ENCODE data around the gene GALNT3.

Gene GALNT3

GRCh38 chr2:165718610-165719210 lies 75.3 kb downstream of the GALNT3 start:
- H3K9ac ChIP-seq (ENCODE audit: low read length): no peak overlapping the region
- H3K9me3 ChIP-seq (ENCODE audit: insufficient read depth, low read length): no peaks in the 10 kb centered on the region
- no peak overlapping the region for H3K27ac ChIP-seq (ENCODE audit: low read depth, low read length)
- H2AFZ ChIP-seq (ENCODE audit: low read depth, low read length, severe bottlenecking): no peak overlapping the region
- H3K36me3 ChIP-seq (ENCODE audit: low read length): no peaks in the 10 kb centered on the region
- TF ChIP-seq EZH2phosphoT487 (conservative IDR thresholded peaks at IDR 0.05; ENCODE audit: low read length) (no peak), CTCF (IDR thresholded peaks at IDR 0.05; ENCODE audit: insufficient read depth, low read length, poor library complexity, severe bottlenecking) (no peak)
- no peak overlapping the region for H3K4me3 ChIP-seq (ENCODE audit: insufficient read depth, low read length, poor library complexity, severe bottlenecking)
- no peaks in the 10 kb centered on the region for H3K27me3 ChIP-seq (ENCODE audit: low read length)
- H3K9me2 ChIP-seq (replicated peaks; ENCODE audit: insufficient read depth, low read length): no peaks in the 10 kb centered on the region
- no peak overlapping the region for H3K4me2 ChIP-seq (ENCODE audit: low read depth, low read length, poor library complexity, severe bottlenecking)
- H4K20me1 ChIP-seq (ENCODE audit: low read depth, low read length): no peaks in the 10 kb centered on the region
- H3F3A ChIP-seq (ENCODE audit: insufficient read depth): no peaks in the 10 kb centered on the region
- H3K79me2 ChIP-seq (ENCODE audit: insufficient read depth, low read length): no peaks in the 10 kb centered on the region

GRCh38 chr2:165716091-165716490 lies 78.0 kb downstream of the GALNT3 start:
- no peak overlapping the region for H3K4me3 ChIP-seq (ENCODE audit: insufficient read depth, low read length, poor library complexity, severe bottlenecking)
- TF ChIP-seq CTCF (IDR thresholded peaks at IDR 0.05; ENCODE audit: insufficient read depth, low read length, poor library complexity, severe bottlenecking) (no peak), EZH2phosphoT487 (conservative IDR thresholded peaks at IDR 0.05; ENCODE audit: low read length) (no peak)
- no peaks in the 10 kb centered on the region for H3K79me2 ChIP-seq (ENCODE audit: insufficient read depth, low read length)
- H3K27me3 ChIP-seq (ENCODE audit: low read length): no peaks in the 10 kb centered on the region
- H3K9ac ChIP-seq (ENCODE audit: low read length): no peak overlapping the region
- H3K36me3 ChIP-seq (ENCODE audit: low read length): no peaks in the 10 kb centered on the region
- H2AFZ ChIP-seq (ENCODE audit: low read depth, low read length, severe bottlenecking): no peak overlapping the region
- no peaks in the 10 kb centered on the region for H3K9me2 ChIP-seq (replicated peaks; ENCODE audit: insufficient read depth, low read length)
- no peak overlapping the region for H3K4me2 ChIP-seq (ENCODE audit: low read depth, low read length, poor library complexity, severe bottlenecking)
- H4K20me1 ChIP-seq (ENCODE audit: low read depth, low read length): no peaks in the 10 kb centered on the region
- no peak overlapping the region for H3K27ac ChIP-seq (ENCODE audit: low read depth, low read length)
- H3F3A ChIP-seq (ENCODE audit: insufficient read depth): no peaks in the 10 kb centered on the region
- H3K9me3 ChIP-seq (ENCODE audit: insufficient read depth, low read length): no peaks in the 10 kb centered on the region

GRCh38 chr2:165706960-165707487 lies 87.0 kb downstream of the GALNT3 start:
- no peaks in the 10 kb centered on the region for H3K9me2 ChIP-seq (replicated peaks; ENCODE audit: insufficient read depth, low read length)
- H3K9ac ChIP-seq (ENCODE audit: low read length): no peak overlapping the region
- no peaks in the 10 kb centered on the region for H4K20me1 ChIP-seq (ENCODE audit: low read depth, low read length)
- no peaks in the 10 kb centered on the region for H3F3A ChIP-seq (ENCODE audit: insufficient read depth)
- no peak overlapping the region for H3K4me2 ChIP-seq (ENCODE audit: low read depth, low read length, poor library complexity, severe bottlenecking)
- H3K79me2 ChIP-seq (ENCODE audit: insufficient read depth, low read length): no peaks in the 10 kb centered on the region
- no peaks in the 10 kb centered on the region for H3K27me3 ChIP-seq (ENCODE audit: low read length)
- H3K27ac ChIP-seq (ENCODE audit: low read depth, low read length): no peak overlapping the region
- H3K9me3 ChIP-seq (ENCODE audit: insufficient read depth, low read length): no peaks in the 10 kb centered on the region
- TF ChIP-seq CTCF (IDR thresholded peaks at IDR 0.05; ENCODE audit: insufficient read depth, low read length, poor library complexity, severe bottlenecking) (no peak), EZH2phosphoT487 (conservative IDR thresholded peaks at IDR 0.05; ENCODE audit: low read length) (no peak)
- H3K4me3 ChIP-seq (ENCODE audit: insufficient read depth, low read length, poor library complexity, severe bottlenecking): no peak overlapping the region
- H2AFZ ChIP-seq (ENCODE audit: low read depth, low read length, severe bottlenecking): no peak overlapping the region
- no peaks in the 10 kb centered on the region for H3K36me3 ChIP-seq (ENCODE audit: low read length)
